HL-60 (cell line): ENCODE data around the gene MST1.

Experiments used
- GABPA ChIP-seq: IDR thresholded peaks from 2 replicates; pipeline ENCODE4 v1.6.1; 2012; ENCODE audit warnings: low read depth
- POLR2AphosphoS5 ChIP-seq: IDR thresholded peaks from 2 replicates; pipeline ENCODE4 v1.6.1; 2012; ENCODE audit warnings: low read depth
- SPI1 ChIP-seq: IDR thresholded peaks from 2 replicates; pipeline ENCODE4 v1.6.1; 2012; ENCODE audit warnings: low read depth, mild to moderate bottlenecking, borderline replicate concordance
- TF ChIP-seq, protein P1 (sequence below): IDR thresholded peaks from one replicate; pipeline ENCODE4 v1.5.1; 2011; ENCODE audit warnings: low read length, control low read depth, inconsistent platforms; ENCODE audit not compliant: insufficient read depth

DNA sequence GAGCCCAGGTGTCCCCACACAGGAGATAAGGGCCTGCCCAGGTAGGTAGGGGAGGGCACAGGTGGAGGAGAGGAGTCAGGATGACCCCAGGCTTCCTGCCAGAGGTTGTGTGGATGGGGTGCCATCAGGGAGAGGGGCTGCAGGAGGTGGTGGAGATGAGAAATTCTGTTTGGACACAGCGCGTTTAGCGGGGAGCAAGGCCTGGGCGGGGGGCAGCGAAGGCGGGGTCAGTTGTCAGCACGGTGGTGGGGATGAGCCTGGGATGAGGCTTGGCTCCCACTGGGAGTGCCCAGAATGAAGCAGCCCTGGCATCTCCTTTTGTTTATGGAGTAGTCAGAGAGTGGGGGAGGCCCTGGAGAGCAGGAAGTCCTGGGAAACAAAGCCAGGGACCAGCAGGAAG is 14.7 kb upstream of the MST1 start:
- TF ChIP-seq, protein P1, sequence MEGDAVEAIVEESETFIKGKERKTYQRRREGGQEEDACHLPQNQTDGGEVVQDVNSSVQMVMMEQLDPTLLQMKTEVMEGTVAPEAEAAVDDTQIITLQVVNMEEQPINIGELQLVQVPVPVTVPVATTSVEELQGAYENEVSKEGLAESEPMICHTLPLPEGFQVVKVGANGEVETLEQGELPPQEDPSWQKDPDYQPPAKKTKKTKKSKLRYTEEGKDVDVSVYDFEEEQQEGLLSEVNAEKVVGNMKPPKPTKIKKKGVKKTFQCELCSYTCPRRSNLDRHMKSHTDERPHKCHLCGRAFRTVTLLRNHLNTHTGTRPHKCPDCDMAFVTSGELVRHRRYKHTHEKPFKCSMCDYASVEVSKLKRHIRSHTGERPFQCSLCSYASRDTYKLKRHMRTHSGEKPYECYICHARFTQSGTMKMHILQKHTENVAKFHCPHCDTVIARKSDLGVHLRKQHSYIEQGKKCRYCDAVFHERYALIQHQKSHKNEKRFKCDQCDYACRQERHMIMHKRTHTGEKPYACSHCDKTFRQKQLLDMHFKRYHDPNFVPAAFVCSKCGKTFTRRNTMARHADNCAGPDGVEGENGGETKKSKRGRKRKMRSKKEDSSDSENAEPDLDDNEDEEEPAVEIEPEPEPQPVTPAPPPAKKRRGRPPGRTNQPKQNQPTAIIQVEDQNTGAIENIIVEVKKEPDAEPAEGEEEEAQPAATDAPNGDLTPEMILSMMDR: no peak
- TF ChIP-seq POLR2AphosphoS5: no peak
- TF ChIP-seq SPI1: no peak
- no peak for TF ChIP-seq GABPA
